G401 (cell line): Measurements from ENCODE around the gene CADM2. TPM values are rescaled to one million over a fixed set of nuclear protein-coding genes. Genes with fewer than 3 reads are reported as not detected.

Source experiments
- DNase-seq: peaks from one replicate; pipeline ENCODE4 v3.0.0-alpha.2; 2015; ENCODE audit warnings: low spot score
- in situ Hi-C: cut with HindIII; loops from 2 replicates; pipeline ENCODE4 v1.10.0; 2016; ENCODE audit warnings: low sequenced_read_pairs, mixed read lengths
- total RNA-seq: library from RNA; depleted of rRNA; stranded (reverse); fragments of >200 nt; shearing (Covaris generic); gene quantifications from 2 replicates; pipeline ENCODE4 v1.2.3, GENCODE V29; 2014

Gene CADM2
- total RNA-seq, 1 experiment from 2014 or later = not detected

GRCh38 chr3:86109434-86109833 is 1150.6 kb downstream of the CADM2 start:
- no peak for DNase-seq
- in situ Hi-C loops = no loop called here
